Osteoblast (primary cell): Measurements from ENCODE around the gene DLGAP1. TPM values are rescaled to one million over a fixed set of nuclear protein-coding genes. Genes with fewer than 3 reads are reported as not detected.

Experiments
- DNase-seq: peaks from one replicate; pipeline ENCODE4 v3.0.0; 2011; ENCODE audit warnings: low spot score, mixed read lengths; ENCODE audit not compliant: insufficient read length; ENCODE audit errors: missing footprints
- H2AFZ ChIP-seq: 2 replicates; pipeline ENCODE4 v1.6.0; 2011; ENCODE audit warnings: mild to moderate bottlenecking, low read length
- H3K27ac ChIP-seq: 2 replicates; pipeline ENCODE4 v1.5.1; 2011; ENCODE audit warnings: mild to moderate bottlenecking, low read depth, low read length, moderate library complexity
- H3K27me3 ChIP-seq: 2 replicates; pipeline ENCODE4 v1.6.0; 2012; ENCODE audit warnings: mild to moderate bottlenecking, control low read depth, inconsistent platforms, low read length, moderate library complexity; ENCODE audit not compliant: insufficient read depth
- H3K36me3 ChIP-seq: 2 replicates; pipeline ENCODE4 v1.5.1; 2011; ENCODE audit warnings: mild to moderate bottlenecking, low read length, control low read depth, moderate library complexity; ENCODE audit not compliant: insufficient read depth
- H3K4me1 ChIP-seq: 2 replicates; pipeline ENCODE4 v1.5.1; 2011; ENCODE audit warnings: mild to moderate bottlenecking, low read length, control low read depth, moderate library complexity; ENCODE audit not compliant: insufficient read depth
- H3K4me2 ChIP-seq: 2 replicates; pipeline ENCODE4 v1.6.0; 2011; ENCODE audit warnings: mild to moderate bottlenecking, low read length; ENCODE audit not compliant: insufficient read depth
- H3K4me3 ChIP-seq: fragments of 200-600 bp; sonication (generic); 3 replicates; pipeline ENCODE4 v1.5.1; 2012; ENCODE audit warnings: mild to moderate bottlenecking, low read length, inconsistent platforms; ENCODE audit not compliant: insufficient read depth
- H3K79me2 ChIP-seq: 2 replicates; pipeline ENCODE4 v1.6.0; 2012; ENCODE audit warnings: mild to moderate bottlenecking, low read length, control low read depth, inconsistent platforms; ENCODE audit not compliant: insufficient read depth
- H3K9me3 ChIP-seq: 2 replicates; pipeline ENCODE4 v1.5.1; 2011; ENCODE audit warnings: low read depth, low read length, control low read depth
- H4K20me1 ChIP-seq: 2 replicates; pipeline ENCODE4 v1.6.0; 2012; ENCODE audit warnings: mild to moderate bottlenecking, low read length, control low read depth; ENCODE audit not compliant: insufficient read depth
- total RNA-seq: library from RNA; depleted of rRNA; stranded (reverse); fragments of >200 nt; gene quantifications from 2 replicates; pipeline ENCODE4 v1.2.3, GENCODE V29; 2012
- TF ChIP-seq, protein P1 (sequence below): IDR thresholded peaks from 2 replicates; pipeline ENCODE4 v1.5.1; 2011; ENCODE audit warnings: mild to moderate bottlenecking, low read depth, low read length, moderate library complexity; ENCODE audit errors: extremely low read depth

The DLGAP1 gene
- total RNA-seq, 1 donor = not detected

DNA sequence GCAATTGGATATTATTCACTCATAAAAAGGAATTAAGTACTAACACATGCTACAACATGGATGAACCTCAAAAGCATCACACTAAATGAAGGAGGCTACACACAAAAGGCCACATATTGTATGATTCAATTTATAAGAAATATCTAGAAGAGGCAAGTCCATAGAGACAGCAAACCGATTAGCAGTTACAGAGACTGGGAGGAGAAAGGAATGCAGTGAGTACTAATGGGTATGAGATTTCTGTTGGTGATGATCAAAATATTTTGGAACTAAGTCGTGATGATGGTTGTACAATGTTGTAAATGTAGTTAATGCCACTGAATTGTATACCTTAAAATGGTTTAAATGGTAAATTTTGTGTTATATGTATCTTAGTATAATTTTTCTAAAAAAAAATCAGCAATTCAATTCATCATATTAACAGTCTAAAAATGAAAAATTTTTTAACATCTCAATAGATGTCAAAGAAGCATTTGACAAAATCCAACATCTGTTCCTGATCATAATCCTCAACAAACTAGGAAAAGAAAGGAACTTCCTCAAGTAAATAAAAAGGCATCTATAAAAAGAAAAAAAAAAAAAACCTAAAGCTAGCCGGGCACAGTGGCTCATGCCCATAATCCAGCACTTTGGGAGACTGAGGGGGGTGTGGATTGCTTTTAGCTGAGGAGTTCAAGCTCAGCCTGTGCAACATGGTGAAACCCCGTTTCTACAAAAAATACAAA, 907.1 kb downstream of the DLGAP1 start:
- no peak overlapping the region for H2AFZ ChIP-seq
- DNase-seq = no peak

DNA sequence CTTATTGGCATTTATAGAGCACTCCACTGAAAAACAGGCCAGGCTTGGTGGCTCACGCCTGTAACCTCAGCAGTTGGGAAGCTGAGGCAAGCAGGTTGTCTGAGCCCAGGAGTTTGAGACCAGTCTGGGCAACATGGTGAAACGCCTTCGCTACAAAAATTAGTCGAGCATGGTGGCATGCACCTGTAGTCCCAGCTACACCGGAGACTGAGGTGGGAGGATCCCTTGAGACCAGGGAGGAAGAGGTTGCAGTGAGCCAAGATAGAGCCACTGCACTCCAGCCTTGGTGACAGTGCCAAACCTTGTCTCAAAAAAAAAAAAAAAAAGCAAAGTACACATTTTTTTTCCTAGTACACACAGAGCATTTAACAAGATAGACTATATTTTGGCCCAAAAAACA, 909.0 kb downstream of the DLGAP1 start:
- Histone ChIP-seq H3K4me1 (no peaks in the 10 kb centered on the region), H3K79me2 (no peaks in the 10 kb centered on the region), H4K20me1 (no peaks in the 10 kb centered on the region), H3K36me3 (no peaks in the 10 kb centered on the region), H3K4me2 (no peak overlapping the region), H2AFZ (no peak overlapping the region), H3K27me3 (peaks cover 10% of the 10 kb centered on the region), H3K9me3 (no peaks in the 10 kb centered on the region), H3K27ac (no peak overlapping the region), H3K4me3 (no peak overlapping the region)
- TF ChIP-seq, protein P1, sequence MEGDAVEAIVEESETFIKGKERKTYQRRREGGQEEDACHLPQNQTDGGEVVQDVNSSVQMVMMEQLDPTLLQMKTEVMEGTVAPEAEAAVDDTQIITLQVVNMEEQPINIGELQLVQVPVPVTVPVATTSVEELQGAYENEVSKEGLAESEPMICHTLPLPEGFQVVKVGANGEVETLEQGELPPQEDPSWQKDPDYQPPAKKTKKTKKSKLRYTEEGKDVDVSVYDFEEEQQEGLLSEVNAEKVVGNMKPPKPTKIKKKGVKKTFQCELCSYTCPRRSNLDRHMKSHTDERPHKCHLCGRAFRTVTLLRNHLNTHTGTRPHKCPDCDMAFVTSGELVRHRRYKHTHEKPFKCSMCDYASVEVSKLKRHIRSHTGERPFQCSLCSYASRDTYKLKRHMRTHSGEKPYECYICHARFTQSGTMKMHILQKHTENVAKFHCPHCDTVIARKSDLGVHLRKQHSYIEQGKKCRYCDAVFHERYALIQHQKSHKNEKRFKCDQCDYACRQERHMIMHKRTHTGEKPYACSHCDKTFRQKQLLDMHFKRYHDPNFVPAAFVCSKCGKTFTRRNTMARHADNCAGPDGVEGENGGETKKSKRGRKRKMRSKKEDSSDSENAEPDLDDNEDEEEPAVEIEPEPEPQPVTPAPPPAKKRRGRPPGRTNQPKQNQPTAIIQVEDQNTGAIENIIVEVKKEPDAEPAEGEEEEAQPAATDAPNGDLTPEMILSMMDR = no peak
- no peak for DNase-seq

More for the DNA sequence above, 907.1 kb downstream of the DLGAP1 start:
- Histone ChIP-seq H3K4me3 (no peak overlapping the region), H4K20me1 (no peaks in the 10 kb centered on the region), H3K27ac (no peak overlapping the region), H3K4me1 (no peaks in the 10 kb centered on the region), H3K9me3 (no peaks in the 10 kb centered on the region), H3K4me2 (no peak overlapping the region), H3K27me3 (no peaks in the 10 kb centered on the region), H3K36me3 (no peaks in the 10 kb centered on the region), H3K79me2 (no peaks in the 10 kb centered on the region)
- TF ChIP-seq, protein P1 = no peak

DNA sequence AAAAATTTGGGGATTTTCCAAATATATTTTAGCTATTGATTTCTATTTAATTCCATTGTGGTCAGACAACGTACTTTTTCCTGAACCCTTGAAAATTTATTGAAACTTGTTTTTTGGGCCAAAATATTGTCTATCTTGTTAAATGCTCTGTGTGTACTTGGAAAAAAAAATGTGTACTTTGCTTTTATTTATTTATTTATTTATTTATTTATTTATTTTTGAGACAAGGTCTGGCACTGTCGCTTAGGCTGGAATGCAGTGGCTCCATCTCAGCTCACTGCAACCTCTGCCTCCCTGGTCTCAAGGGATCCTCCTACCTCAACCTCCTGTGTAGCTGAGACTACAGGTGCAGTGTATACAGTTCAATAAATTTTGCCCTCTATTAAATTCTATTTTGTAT, 910.6 kb downstream of the DLGAP1 start:
- DNase-seq = no peak
- TF ChIP-seq, protein P1 = no peak

DNA sequence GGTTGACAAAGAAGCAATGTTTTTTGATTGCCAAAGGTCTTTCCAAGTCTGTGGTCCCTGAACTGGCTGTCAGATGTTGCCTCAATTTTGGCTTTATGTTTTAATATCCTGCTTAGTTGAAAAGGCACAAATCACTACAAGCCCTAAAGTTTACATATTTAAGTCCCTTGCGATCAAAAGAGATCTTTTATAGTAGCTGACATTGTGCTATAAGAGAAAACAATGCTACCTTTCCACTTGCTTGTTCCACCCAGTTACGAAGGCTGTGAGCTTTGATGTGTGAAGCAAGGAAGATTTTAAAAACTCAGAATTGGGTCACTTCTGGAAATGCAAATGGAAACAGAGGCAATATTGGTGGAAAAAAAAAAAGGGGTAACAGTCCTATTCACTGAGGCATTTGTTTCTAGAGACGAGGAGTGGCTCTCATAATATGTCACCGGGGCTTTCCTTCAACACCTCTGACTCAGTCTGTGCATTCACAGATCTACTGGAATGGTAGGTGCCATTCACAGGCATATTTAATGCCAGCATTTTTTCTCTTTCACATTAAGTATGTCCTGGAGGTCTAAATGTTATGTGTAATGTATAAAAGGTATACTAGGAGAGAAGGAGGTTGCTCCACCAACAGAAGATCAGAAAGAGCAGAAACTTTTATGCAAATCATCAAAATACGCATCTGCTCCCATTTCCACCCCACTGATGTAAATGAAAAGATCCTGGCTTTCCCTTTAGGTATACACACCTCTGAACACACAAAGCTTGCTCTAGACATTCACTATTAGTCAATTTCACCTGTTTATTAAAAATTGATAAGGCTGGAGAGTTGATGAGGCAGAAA, 913.3 kb downstream of the DLGAP1 start:
- Histone ChIP-seq H3K9me3 (no peaks in the 10 kb centered on the region), H4K20me1 (no peaks in the 10 kb centered on the region), H3K27me3 (peaks cover 21% of the 10 kb centered on the region), H3K4me1 (no peaks in the 10 kb centered on the region), H3K4me3 (no peak overlapping the region), H3K4me2 (no peak overlapping the region), H2AFZ (no peak overlapping the region), H3K79me2 (no peaks in the 10 kb centered on the region), H3K27ac (no peak overlapping the region), H3K36me3 (no peaks in the 10 kb centered on the region)
- no peak for DNase-seq
- TF ChIP-seq, protein P1 = no peak

More for the DNA sequence above, 910.6 kb downstream of the DLGAP1 start:
- Histone ChIP-seq H3K36me3 (no peaks in the 10 kb centered on the region), H3K4me1 (no peaks in the 10 kb centered on the region), H3K27ac (no peak overlapping the region), H2AFZ (no peak overlapping the region), H4K20me1 (no peaks in the 10 kb centered on the region), H3K4me3 (no peak overlapping the region), H3K27me3 (peaks cover 13% of the 10 kb centered on the region), H3K9me3 (no peaks in the 10 kb centered on the region), H3K79me2 (no peaks in the 10 kb centered on the region), H3K4me2 (no peak overlapping the region)
